ENCODE results near the gene CFAP90.

- no peak for TF ChIP-seq CTCF (IDR thresholded peaks at IDR 0.05)
- no peak for TF ChIP-seq POLR2AphosphoS5 (IDR thresholded peaks at IDR 0.05)
- no peak for TF ChIP-seq EP300 (IDR thresholded peaks at IDR 0.05)
Measured at GRCh38 chr5:7793895-7794294, 57.0 kb downstream of the CFAP90 start.

Measured in sigmoid colon (tissue), 4 donors.